ENCODE measurements around the gene SCRN1. TPM values are rescaled to one million over a fixed set of nuclear protein-coding genes. Genes with fewer than 3 reads are reported as not detected.

The SCRN1 gene
- total and polyA plus RNA-seq, 2 of the 13 experiments (the other 11 are each of a cell fraction or from before 2014, with no cell fraction given): 43.2 to 49.8 TPM

GRCh38 chr7:29998489-29998888 lies 8.9 kb upstream of the SCRN1 start:
- Histone ChIP-seq H3K9ac (ENCODE audit: insufficient read depth, low read depth, low read length) (no peak overlapping the region), H2AFZ (ENCODE audit: low read length) (no peak overlapping the region), H3K9me3 (ENCODE audit: low read length) (peaks cover 7% of the 10 kb centered on the region), H3K4me3 (replicated peaks in 1 of 3; ENCODE audit: insufficient read depth in 1 of 3, low read depth in 2 of 3, low read length in 3 of 3) (no peak overlapping the region), H3K79me2 (ENCODE audit: insufficient read depth, low read length) (no peaks in the 10 kb centered on the region), H4K20me1 (ENCODE audit: insufficient read depth, low read length) (no peaks in the 10 kb centered on the region), H3K27ac (ENCODE audit: extremely low read length, insufficient read depth, low read length) (no peak overlapping the region), H3K27me3 (ENCODE audit: control insufficient read depth in 1 of 2, insufficient read depth in 2 of 2, low read length in 2 of 2) (no peaks in the 10 kb centered on the region), H3K36me3 (replicated peaks in 1 of 2; ENCODE audit: control insufficient read depth in 1 of 2, insufficient read depth in 2 of 2, low read length in 2 of 2) (no peaks in the 10 kb centered on the region), H3K4me2 (ENCODE audit: low read depth, low read length) (no peak overlapping the region), H3K4me1 (ENCODE audit: insufficient read depth, low read length) (peaks cover 5% of the 10 kb centered on the region; the same call in 1 of the 2 replicates)
- TF ChIP-seq SMYD3 (CRISPR knock-in tag; IDR thresholded peaks at IDR 0.05): no peak
- TF ChIP-seq MAFK (conservative IDR thresholded peaks at IDR 0.05 in 1 of 2, IDR thresholded peaks at IDR 0.05 in 1 of 2; ENCODE audit: low read length in 2 of 2): peak; percentile 93 to 96
- TF ChIP-seq IKZF1 (IDR thresholded peaks at IDR 0.05): no peak
- no peak for TF ChIP-seq NFE2L2 (IDR thresholded peaks at IDR 0.05; ENCODE audit: low read length)
- TF ChIP-seq ZNF577 (CRISPR knock-in tag; IDR thresholded peaks at IDR 0.05; ENCODE audit: borderline replicate concordance, low read depth): no peak
- TF ChIP-seq HNRNPH1 (optimal IDR thresholded peaks at IDR 0.05; ENCODE audit: low read depth, low read length): no peak
- TF ChIP-seq NR0B2 (CRISPR knock-in tag; IDR thresholded peaks at IDR 0.05): no peak
- TF ChIP-seq SMARCC2 (IDR thresholded peaks at IDR 0.05): no peak
- no peak for TF ChIP-seq TBX3 (IDR thresholded peaks at IDR 0.05; ENCODE audit: borderline replicate concordance)
- no peak for TF ChIP-seq HOMEZ (CRISPR knock-in tag; IDR thresholded peaks at IDR 0.05; ENCODE audit: low read depth)
- TF ChIP-seq SNAPC2 (CRISPR knock-in tag; IDR thresholded peaks at IDR 0.05): no peak
- peak; percentile 93 for TF ChIP-seq MAFF (IDR thresholded peaks at IDR 0.05; ENCODE audit: low read depth, low read length)
- TF ChIP-seq CHCHD3 (CRISPR knock-in tag; IDR thresholded peaks at IDR 0.05): no peak
- no peak for TF ChIP-seq PBX2 (CRISPR knock-in tag; IDR thresholded peaks at IDR 0.05)
- no peak for TF ChIP-seq ZUFSP (CRISPR knock-in tag; IDR thresholded peaks at IDR 0.05; ENCODE audit: borderline replicate concordance)
- no peak for TF ChIP-seq JDP2 (CRISPR knock-in tag; IDR thresholded peaks at IDR 0.05; ENCODE audit: borderline replicate concordance)
- no peak for TF ChIP-seq SUZ12 (IDR thresholded peaks at IDR 0.05; ENCODE audit: low read depth, low read length)
- ChIA-PET POLR2A (interaction anchor here (0.7 to 1.2 kb wide), 2 partner anchors 9 to 102 kb away, joined by 3 read pairs; partner anchors contain the start of gene SCRN1), CTCF (ENCODE audit: low intra/inter-chr PET ratio, low total read pairs) (no interaction called here)
- DNase-seq (ENCODE audit: low spot score): no peak
- FAIRE-seq: no peak
- ATAC-seq: no peak
- BruUV-seq (replicated peaks): no TSS peak
- in situ Hi-C loops (cut with HindIII; ENCODE audit: extremely low pct_ligation_motif_present, low pct_unique_long_range_greater_than_20kb) (no loop called here), intact Hi-C loops (cut with micrococcal nuclease; ENCODE audit: unreplicated experiment) (no loop called here)

Data from HepG2 (cell line).